GM23338 (cell line): Measurements from ENCODE around the gene MALRD1. TPM values are rescaled to one million over a fixed set of nuclear protein-coding genes. Genes with fewer than 3 reads are reported as not detected.

ENCODE experiments used
- ATAC-seq: fragments of 200-7000 bp; cut with Tn5 transposase; 3 replicates; pipeline ENCODE4 v1.9.1; 2020
- DNase-seq: peaks from one replicate; pipeline ENCODE4 v3.0.0-alpha.2; 2015; ENCODE audit warnings: low spot score
- H2AFZ ChIP-seq: fragments of 200-600 bp; sonication (generic); 2 replicates; pipeline ENCODE4 v1.8.0; 2016; ENCODE audit warnings: antibody characterized with exemption, mild to moderate bottlenecking, moderate library complexity
- H3F3A ChIP-seq: fragments of 200-600 bp; sonication (generic); replicated peaks from 2 replicates; pipeline ENCODE4 v1.8.0; 2017; ENCODE audit warnings: antibody characterized with exemption, mixed run types, low read depth
- H3K27ac ChIP-seq: fragments of 200-600 bp; sonication (generic); 2 replicates; pipeline ENCODE4 v1.6.1; 2016; ENCODE audit warnings: low read depth
- H3K27me3 ChIP-seq: fragments of 200-600 bp; sonication (generic); 2 replicates; pipeline ENCODE4 v1.8.0; 2016; ENCODE audit warnings: mild to moderate bottlenecking, mixed run types, moderate library complexity; ENCODE audit not compliant: insufficient read depth
- H3K36me3 ChIP-seq: fragments of 200-600 bp; sonication (generic); 2 replicates; pipeline ENCODE4 v1.8.0; 2016; ENCODE audit warnings: mild to moderate bottlenecking; ENCODE audit not compliant: insufficient read depth
- H3K4me1 ChIP-seq: fragments of 200-600 bp; sonication (generic); 2 replicates; pipeline ENCODE4 v1.8.0; 2016; ENCODE audit warnings: mild to moderate bottlenecking, moderate library complexity; ENCODE audit not compliant: insufficient read depth
- H3K4me2 ChIP-seq: fragments of 200-600 bp; sonication (generic); 2 replicates; pipeline ENCODE4 v1.7.1; 2017; ENCODE audit warnings: mixed run types
- H3K4me3 ChIP-seq: fragments of 200-600 bp; sonication (generic); 2 replicates; pipeline ENCODE4 v1.6.1; 2016; ENCODE audit warnings: mixed run types
- H3K79me2 ChIP-seq: fragments of 200-600 bp; sonication (generic); replicated peaks from 2 replicates; pipeline ENCODE4 v1.8.0; 2017; ENCODE audit warnings: mild to moderate bottlenecking; ENCODE audit not compliant: insufficient read depth
- H3K9me2 ChIP-seq: fragments of 200-600 bp; sonication (generic); 2 replicates; pipeline ENCODE4 v1.8.0; 2017; ENCODE audit not compliant: insufficient read depth
- H4K20me1 ChIP-seq: fragments of 200-600 bp; sonication (generic); replicated peaks from 2 replicates; pipeline ENCODE4 v1.8.0; 2017; ENCODE audit warnings: mild to moderate bottlenecking; ENCODE audit not compliant: insufficient read depth
- H3K27ac Mint-ChIP-seq: 2 replicates; pipeline ENCODE4 v1.8.0; 2020; ENCODE audit warnings: inconsistent platforms, mild to moderate bottlenecking, moderate library complexity, mixed read lengths
- H3K27me3 Mint-ChIP-seq: 3 replicates; pipeline ENCODE4 v1.8.0; 2022; ENCODE audit warnings: low read depth, mild to moderate bottlenecking, moderate library complexity, mixed read lengths, inconsistent platforms; ENCODE audit not compliant: insufficient read depth, poor library complexity
- H3K36me3 Mint-ChIP-seq: 3 replicates; pipeline ENCODE4 v1.8.0; 2021; ENCODE audit warnings: low read depth, mild to moderate bottlenecking, inconsistent platforms, moderate library complexity, mixed read lengths
- H3K4me1 Mint-ChIP-seq: 3 replicates; pipeline ENCODE4 v1.8.0; 2020; ENCODE audit warnings: mild to moderate bottlenecking, inconsistent platforms, mixed read lengths
- H3K4me3 Mint-ChIP-seq: 3 replicates; pipeline ENCODE4 v1.8.0; 2021; ENCODE audit warnings: moderate library complexity, mild to moderate bottlenecking, inconsistent platforms, mixed read lengths
- H3K9me3 Mint-ChIP-seq: 3 replicates; pipeline ENCODE4 v1.8.0; 2020; ENCODE audit warnings: moderate library complexity, mild to moderate bottlenecking, inconsistent platforms, mixed read lengths
- CREB1 ChIP-seq: fragments of 250-450 bp; sonication (Bioruptor Pico); IDR thresholded peaks from 2 replicates; pipeline ENCODE4 v1.5.0; 2020; ENCODE audit warnings: low read depth, mild to moderate bottlenecking, moderate library complexity
- CTCF ChIP-seq, 2 experiments: fragments of 200-600 bp in 1 of 2; sonication (generic) in 1 of 2; conservative IDR thresholded peaks; 2 replicates each; pipeline versions ENCODE4 v1.5.1 to v1.6.1; 2016 to 2017; ENCODE audit warnings: antibody characterized with exemption in 2 of 2, low read depth in 2 of 2, mild to moderate bottlenecking in 2 of 2, moderate library complexity in 1 of 2
- EZH2 ChIP-seq: fragments of 200-600 bp; sonication (generic); IDR thresholded peaks from one replicate; pipeline ENCODE4 v1.8.0; 2017; ENCODE audit warnings: antibody characterized with exemption, mild to moderate bottlenecking, low read depth; ENCODE audit not compliant: unreplicated experiment
- EZH2phosphoT487 ChIP-seq: fragments of 200-600 bp; sonication (generic); IDR thresholded peaks from one replicate; pipeline ENCODE4 v1.8.1; 2018; ENCODE audit warnings: antibody characterized with exemption; ENCODE audit not compliant: unreplicated experiment
- JUNB ChIP-seq: IDR thresholded peaks from one replicate; pipeline ENCODE4 v1.6.1; 2016; ENCODE audit warnings: antibody characterized with exemption; ENCODE audit not compliant: unreplicated experiment
- NANOG ChIP-seq: IDR thresholded peaks from 2 replicates; pipeline ENCODE4 v1.6.1; 2016; ENCODE audit warnings: antibody characterized with exemption, borderline replicate concordance
- POLR2AphosphoS5 ChIP-seq: IDR thresholded peaks from 2 replicates; pipeline ENCODE4 v1.6.1; 2016; ENCODE audit warnings: antibody characterized with exemption, low read depth
- REST ChIP-seq: IDR thresholded peaks from one replicate; pipeline ENCODE4 v1.6.1; 2018; ENCODE audit warnings: antibody characterized with exemption; ENCODE audit not compliant: unreplicated experiment
- STAT1 ChIP-seq: IDR thresholded peaks from one replicate; pipeline ENCODE4 v1.6.1; 2016; ENCODE audit warnings: antibody characterized with exemption; ENCODE audit not compliant: unreplicated experiment
- ZNF114 ChIP-seq: fragments of 250-450 bp; sonication (Bioruptor Pico); IDR thresholded peaks from 2 replicates; pipeline ENCODE4 v1.5.0; 2020; ENCODE audit warnings: mild to moderate bottlenecking, moderate library complexity
- ZNF331 ChIP-seq: fragments of 250-450 bp; sonication (Bioruptor Pico); IDR thresholded peaks from 2 replicates; pipeline ENCODE4 v1.5.0; 2020; ENCODE audit warnings: low read depth, mild to moderate bottlenecking, moderate library complexity
- ZNF462 ChIP-seq: fragments of 250-450 bp; sonication (Bioruptor Pico); IDR thresholded peaks from 2 replicates; pipeline ENCODE4 v1.5.0; 2020; ENCODE audit warnings: mild to moderate bottlenecking, moderate library complexity
- polyA plus RNA-seq: library from polyadenylated mRNA; unstranded; fragments of >200 nt; fragmentation: Nextera tagmentation; extraction: Ambion mirVana; gene quantifications from 2 replicates; pipeline ENCODE4 v1.2.1, GENCODE V29; 2016
- total RNA-seq: library from RNA; depleted of rRNA; stranded (reverse); fragments of >200 nt; shearing (Covaris generic); gene quantifications from 2 replicates; pipeline ENCODE4 v1.2.3, GENCODE V29; 2014
- TF ChIP-seq, protein P1 (sequence below): IDR thresholded peaks from 2 replicates; pipeline ENCODE4 v1.6.1; 2016; ENCODE audit warnings: antibody characterized with exemption

MALRD1 gene
- total and polyA plus RNA-seq, 2 experiments from 2014 or later = 0.42 to 1.9 TPM

DNA sequence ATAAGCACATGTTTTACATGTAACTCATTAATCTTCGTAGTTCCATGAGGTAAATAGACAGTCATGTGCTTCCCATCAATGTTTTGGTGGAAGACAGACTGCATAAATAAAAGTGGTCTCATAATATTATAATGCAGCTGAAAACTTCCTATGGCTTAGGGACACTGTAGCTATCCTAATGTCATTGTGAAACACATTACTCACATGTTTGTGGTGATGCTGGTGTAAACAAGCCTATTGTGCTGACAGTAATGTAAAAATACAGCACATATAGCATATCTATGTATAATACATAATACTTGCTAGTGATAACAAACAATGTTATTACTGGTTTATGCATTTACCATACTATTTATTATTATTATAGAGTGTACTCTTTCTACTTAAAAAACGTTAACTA, 730.4 kb downstream of the MALRD1 start:
- peaks cover 2% of the 10 kb centered on the region for H3K27me3 Mint-ChIP-seq
- TF ChIP-seq ZNF462 (no peak), STAT1 (no peak), CTCF (conservative IDR thresholded peaks at IDR 0.05; ENCODE audit: low read depth in 2 of 2) (no peak), NANOG (no peak), ZNF114 (CRISPR knock-in tag) (no peak), CREB1 (CRISPR knock-in tag) (no peak), POLR2AphosphoS5 (no peak), EZH2phosphoT487 (no peak), EZH2 (no peak), JUNB (no peak), REST (no peak), ZNF331 (CRISPR knock-in tag) (no peak)
- TF ChIP-seq, protein P1, sequence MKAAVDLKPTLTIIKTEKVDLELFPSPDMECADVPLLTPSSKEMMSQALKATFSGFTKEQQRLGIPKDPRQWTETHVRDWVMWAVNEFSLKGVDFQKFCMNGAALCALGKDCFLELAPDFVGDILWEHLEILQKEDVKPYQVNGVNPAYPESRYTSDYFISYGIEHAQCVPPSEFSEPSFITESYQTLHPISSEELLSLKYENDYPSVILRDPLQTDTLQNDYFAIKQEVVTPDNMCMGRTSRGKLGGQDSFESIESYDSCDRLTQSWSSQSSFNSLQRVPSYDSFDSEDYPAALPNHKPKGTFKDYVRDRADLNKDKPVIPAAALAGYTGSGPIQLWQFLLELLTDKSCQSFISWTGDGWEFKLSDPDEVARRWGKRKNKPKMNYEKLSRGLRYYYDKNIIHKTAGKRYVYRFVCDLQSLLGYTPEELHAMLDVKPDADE = no peak
- Histone ChIP-seq H3K27me3 (no peaks in the 10 kb centered on the region), H3K79me2 (no peaks in the 10 kb centered on the region), H3K9me2 (no peaks in the 10 kb centered on the region), H3K4me3 (no peak overlapping the region), H3K4me1 (no peaks in the 10 kb centered on the region; the same call in 1 of the 2 replicates), H3K4me2 (no peak overlapping the region), H4K20me1 (no peaks in the 10 kb centered on the region), H3F3A (no peaks in the 10 kb centered on the region), H3K27ac (no peak overlapping the region), H2AFZ (no peak overlapping the region), H3K36me3 (no peaks in the 10 kb centered on the region)
- H3K4me3 Mint-ChIP-seq = no peak overlapping the region
- H3K9me3 Mint-ChIP-seq = 0 out of 3 replicates have a peak, but pooled peaks cover 3% of the 10 kb centered on the region
- H3K4me1 Mint-ChIP-seq = peaks cover 5% of the 10 kb centered on the region; the same call in 2 of the 3 replicates
- no peak overlapping the region for H3K27ac Mint-ChIP-seq
- ATAC-seq (no peak), DNase-seq (no peak)
- no peaks in the 10 kb centered on the region for H3K36me3 Mint-ChIP-seq
